Activated T-cell treated with anti-CD3 and anti-CD28 coated beads, Interleukin-2, amount 50 U/mL, for 24 hours (primary cell): Measurements from ENCODE around the gene HLCS.

Source experiments
- DNase-seq: peaks from one replicate; pipeline ENCODE4 v3.0.0-alpha.2; 2020
- H3K27ac Mint-ChIP-seq: 2 replicates; pipeline ENCODE4 v1.8.0; 2020; ENCODE audit warnings: mild to moderate bottlenecking, mixed read lengths
- H3K27me3 Mint-ChIP-seq: 2 replicates; pipeline ENCODE4 v1.8.0; 2020; ENCODE audit warnings: mixed read lengths
- H3K36me3 Mint-ChIP-seq: 2 replicates; pipeline ENCODE4 v1.8.0; 2020; ENCODE audit warnings: low read depth, mixed read lengths
- H3K4me1 Mint-ChIP-seq: 2 replicates; pipeline ENCODE4 v1.8.0; 2020; ENCODE audit warnings: low read depth, mixed read lengths
- H3K4me3 Mint-ChIP-seq: 2 replicates; pipeline ENCODE4 v1.8.0; 2020; ENCODE audit warnings: mild to moderate bottlenecking, moderate library complexity, mixed read lengths
- H3K9me3 Mint-ChIP-seq: 2 replicates; pipeline ENCODE4 v1.8.0; 2020; ENCODE audit warnings: mixed read lengths

Gene HLCS

DNA sequence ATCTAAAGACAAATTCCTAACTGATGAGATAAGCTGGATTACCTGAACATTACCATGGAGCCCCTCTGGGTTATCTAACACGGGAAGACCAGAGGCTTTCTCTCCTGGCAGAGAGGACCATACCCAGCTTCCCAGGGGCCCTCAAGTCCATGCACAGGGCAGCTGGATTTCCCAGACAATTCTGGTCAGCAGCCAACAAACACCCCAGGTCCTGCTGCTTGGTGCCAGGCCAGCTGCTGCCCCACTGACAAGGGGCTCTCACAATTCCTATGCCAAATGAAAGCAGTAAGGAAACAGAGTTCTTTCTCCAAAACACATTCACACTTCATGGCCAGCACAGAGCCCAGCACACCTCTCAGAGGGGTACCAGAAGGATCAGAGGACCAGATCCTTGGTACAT, 114.2 kb downstream of the HLCS start:
- no peak overlapping the region for H3K27ac Mint-ChIP-seq
- H3K27me3 Mint-ChIP-seq, result no peaks in the 10 kb centered on the region

DNA sequence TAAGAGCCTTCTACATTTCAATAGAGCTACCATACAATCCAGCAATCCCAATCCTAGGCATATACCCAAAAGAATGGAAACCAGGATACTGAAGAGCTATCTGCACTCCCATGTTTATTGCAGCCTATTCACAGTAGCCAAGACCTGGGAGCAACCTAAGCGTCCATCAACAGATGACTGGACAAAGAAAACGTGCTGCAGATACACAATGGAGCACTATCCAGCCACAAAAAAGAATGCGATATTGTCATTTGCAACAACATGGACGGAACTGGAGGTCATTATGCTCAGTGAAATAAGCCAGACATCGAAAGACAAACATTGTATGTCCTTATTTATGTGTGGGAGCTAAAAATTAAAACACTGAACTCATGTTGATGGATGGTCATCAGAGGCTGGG, 115.3 kb downstream of the HLCS start:
- Mint-ChIP-seq H3K27ac (no peak overlapping the region), H3K36me3 (no peaks in the 10 kb centered on the region), H3K4me1 (peaks cover 14% of the 10 kb centered on the region), H3K27me3 (no peaks in the 10 kb centered on the region), H3K4me3 (no peak overlapping the region), H3K9me3 (no peaks in the 10 kb centered on the region)
- no peak for DNase-seq

More for the DNA sequence above, 114.2 kb downstream of the HLCS start:
- Mint-ChIP-seq H3K36me3 (no peaks in the 10 kb centered on the region), H3K9me3 (no peaks in the 10 kb centered on the region), H3K4me1 (peaks cover 14% of the 10 kb centered on the region), H3K4me3 (no peak overlapping the region)
- no peak for DNase-seq

DNA sequence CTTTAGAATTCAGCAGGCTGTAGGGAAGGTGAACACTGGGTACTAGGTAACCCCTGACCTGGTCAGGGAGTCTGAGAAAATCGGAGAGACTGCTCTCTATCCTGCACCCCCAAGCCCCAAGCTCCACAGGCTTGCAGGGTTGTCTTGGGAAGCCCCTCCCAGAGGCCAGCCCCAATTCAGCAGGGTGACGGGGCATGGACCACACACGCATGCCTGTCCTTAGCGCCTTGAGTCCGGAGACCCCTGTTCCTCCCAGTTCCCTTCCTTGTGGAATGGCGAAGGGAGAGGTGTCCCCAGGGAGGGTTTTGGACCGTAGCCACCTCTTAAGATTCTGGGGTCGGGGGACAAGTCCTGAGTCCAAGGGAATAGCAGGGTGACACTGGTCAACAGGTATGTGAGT, 116.1 kb downstream of the HLCS start:
- DNase-seq, result no peak
- Mint-ChIP-seq H3K27me3 (no peaks in the 10 kb centered on the region), H3K27ac (no peak overlapping the region), H3K9me3 (no peaks in the 10 kb centered on the region), H3K4me3 (no peak overlapping the region), H3K4me1 (peaks cover 14% of the 10 kb centered on the region), H3K36me3 (no peaks in the 10 kb centered on the region)

DNA sequence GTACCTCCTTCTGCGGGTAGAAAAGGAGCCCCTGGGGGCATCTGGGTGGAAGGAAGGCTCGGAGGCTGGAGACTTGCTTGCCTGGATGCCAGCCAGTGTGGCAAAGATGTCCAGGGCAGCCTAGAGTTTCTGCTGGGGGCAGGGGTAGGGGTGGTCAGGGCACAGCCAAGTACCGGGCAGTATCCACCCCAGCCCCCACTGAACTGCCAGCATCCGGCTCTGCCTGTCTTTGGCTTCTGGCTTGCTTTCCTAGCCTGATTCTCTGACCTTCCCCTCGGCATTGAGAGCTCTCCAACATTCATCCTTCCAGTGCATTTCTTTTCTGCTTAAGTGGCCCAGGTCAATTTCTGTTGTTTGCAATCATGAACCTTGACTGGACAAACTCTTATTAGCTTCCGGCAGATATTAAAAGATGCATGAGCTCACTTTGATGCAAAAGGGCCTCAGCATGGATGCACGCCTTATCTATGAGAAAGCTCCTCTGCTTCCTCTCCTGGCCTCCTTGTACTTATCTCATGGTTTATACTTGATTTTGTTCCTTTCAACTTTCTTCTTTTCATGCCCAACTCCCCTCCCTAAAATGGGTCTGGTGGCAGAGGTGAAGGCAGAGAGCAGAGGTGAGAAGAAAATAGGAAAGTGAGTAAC, 116.9 kb downstream of the HLCS start:
- no peak for DNase-seq
- peaks cover 12% of the 10 kb centered on the region for H3K4me1 Mint-ChIP-seq
- H3K27ac Mint-ChIP-seq, result no peak overlapping the region
- H3K27me3 Mint-ChIP-seq, result no peaks in the 10 kb centered on the region
- H3K4me3 Mint-ChIP-seq, result no peak overlapping the region
- no peaks in the 10 kb centered on the region for H3K36me3 Mint-ChIP-seq
- no peaks in the 10 kb centered on the region for H3K9me3 Mint-ChIP-seq

DNA sequence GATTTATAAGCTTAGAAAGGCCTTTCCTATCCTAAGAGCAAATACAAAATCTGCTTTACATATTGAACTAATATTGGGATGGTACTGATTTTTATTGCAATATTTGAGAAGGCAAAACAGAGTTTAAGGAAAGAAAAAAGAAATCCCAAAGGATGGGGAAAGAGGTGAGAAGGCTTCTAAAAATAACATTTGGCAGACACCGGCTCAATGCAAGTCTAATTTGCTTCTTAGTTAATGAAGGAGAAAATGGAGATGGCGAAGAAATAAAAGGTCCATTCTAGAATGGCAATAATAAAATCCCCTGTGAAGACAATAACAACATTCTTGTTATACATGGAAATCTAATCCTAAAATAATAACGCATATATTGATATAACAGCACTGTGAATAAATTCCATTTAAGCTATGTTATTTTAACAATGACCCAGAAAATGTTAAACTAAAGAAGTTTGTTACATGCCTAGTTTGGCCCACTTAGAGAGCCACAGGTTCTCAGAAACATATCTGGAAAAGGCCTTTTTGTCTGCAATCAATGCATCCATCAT, 117.7 kb downstream of the HLCS start:
- Mint-ChIP-seq H3K36me3 (no peaks in the 10 kb centered on the region), H3K27me3 (no peaks in the 10 kb centered on the region), H3K4me1 (peaks cover 11% of the 10 kb centered on the region), H3K27ac (no peak overlapping the region), H3K9me3 (no peaks in the 10 kb centered on the region), H3K4me3 (no peak overlapping the region)
- no peak for DNase-seq

DNA sequence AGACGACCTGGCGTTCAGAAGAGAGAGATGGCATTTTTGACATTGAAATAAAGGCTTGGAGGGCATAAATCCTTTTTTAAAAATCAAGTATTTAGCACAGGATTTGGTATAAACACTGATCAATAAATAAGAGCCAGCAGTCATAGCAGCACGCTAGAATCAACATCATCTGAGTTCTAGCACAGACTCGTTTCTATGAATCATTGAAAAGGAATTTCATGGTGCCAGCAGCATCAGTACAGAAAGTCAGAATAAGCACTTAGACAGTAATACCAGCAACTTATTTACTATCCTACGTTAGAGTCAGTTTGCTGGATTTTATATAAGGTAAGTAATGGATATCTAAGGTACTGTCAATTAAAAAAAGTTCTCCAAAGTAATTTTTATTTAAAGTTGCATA, 119.3 kb downstream of the HLCS start:
- no peaks in the 10 kb centered on the region for H3K27me3 Mint-ChIP-seq
- no peak overlapping the region for H3K4me3 Mint-ChIP-seq
- peaks cover 1% of the 10 kb centered on the region for H3K4me1 Mint-ChIP-seq
- H3K36me3 Mint-ChIP-seq, result no peaks in the 10 kb centered on the region
- no peak overlapping the region for H3K27ac Mint-ChIP-seq
- no peaks in the 10 kb centered on the region for H3K9me3 Mint-ChIP-seq
- no peak for DNase-seq

DNA sequence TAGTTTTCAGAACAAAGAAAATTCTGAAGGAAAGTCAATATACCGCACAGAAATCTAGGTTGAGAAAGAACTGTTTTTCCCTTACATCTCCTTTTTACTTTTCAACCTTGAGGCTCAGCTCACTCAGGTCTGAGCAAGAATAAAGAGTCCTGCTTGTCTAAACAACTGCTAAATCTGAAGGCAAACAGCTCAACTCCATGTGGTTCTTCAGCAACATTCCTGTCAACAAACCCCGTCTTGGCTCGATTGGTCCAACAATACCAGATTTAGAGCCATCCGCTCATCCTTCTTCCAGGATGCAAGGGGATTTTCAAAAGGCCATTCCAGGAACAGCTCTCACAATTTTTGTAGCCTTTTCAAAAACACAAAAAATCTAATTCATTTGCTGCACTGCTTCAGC, 119.8 kb downstream of the HLCS start:
- Mint-ChIP-seq H3K36me3 (peaks cover 3% of the 10 kb centered on the region), H3K27me3 (no peaks in the 10 kb centered on the region), H3K27ac (no peak overlapping the region), H3K4me3 (no peak overlapping the region), H3K4me1 (peaks cover 1% of the 10 kb centered on the region), H3K9me3 (no peaks in the 10 kb centered on the region)
- no peak for DNase-seq

DNA sequence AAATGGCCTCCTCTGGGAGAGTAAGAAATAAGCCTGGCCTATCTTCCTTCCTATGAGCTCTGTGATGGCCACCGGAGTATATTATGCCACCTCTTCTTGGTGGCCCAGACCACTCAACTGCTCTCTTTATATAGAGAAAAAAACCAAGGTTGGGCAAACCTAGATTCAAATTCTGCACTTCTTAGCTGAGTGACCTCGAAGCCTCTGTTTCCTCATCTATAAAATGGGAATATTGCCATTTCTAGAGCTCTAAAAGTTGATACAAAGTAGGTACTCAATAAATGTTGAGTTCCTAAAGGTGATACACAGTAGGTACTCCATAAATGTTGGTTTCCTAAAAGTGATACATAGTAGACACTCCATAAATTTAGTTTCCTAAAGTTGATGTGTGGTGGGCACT, 120.7 kb downstream of the HLCS start:
- peaks cover 1% of the 10 kb centered on the region for H3K4me1 Mint-ChIP-seq
- no peaks in the 10 kb centered on the region for H3K27me3 Mint-ChIP-seq
- no peak for DNase-seq
- no peak overlapping the region for H3K4me3 Mint-ChIP-seq
- no peaks in the 10 kb centered on the region for H3K9me3 Mint-ChIP-seq
- H3K36me3 Mint-ChIP-seq, result peaks cover 3% of the 10 kb centered on the region
- H3K27ac Mint-ChIP-seq, result no peak overlapping the region

DNA sequence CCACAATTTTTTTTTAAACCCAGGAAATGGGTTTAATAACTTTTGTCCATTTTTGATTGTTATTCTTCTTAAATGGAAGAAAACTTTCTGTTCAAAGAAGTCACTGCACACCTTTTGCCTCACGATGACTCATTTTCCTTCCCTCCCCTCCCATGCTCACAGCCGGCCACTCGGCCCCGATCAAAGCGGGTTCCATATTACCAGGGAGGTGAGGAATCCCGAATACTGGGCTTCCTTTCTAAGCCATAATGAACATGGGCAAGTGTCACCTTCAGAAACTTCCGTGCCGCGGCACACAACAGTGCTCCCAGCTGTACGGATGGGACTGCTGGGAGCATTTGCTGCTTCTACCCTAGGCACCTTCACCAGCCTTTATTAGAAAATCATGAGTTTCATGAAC, 121.4 kb downstream of the HLCS start:
- DNase-seq, result no peak
- H3K9me3 Mint-ChIP-seq, result no peaks in the 10 kb centered on the region
- H3K27me3 Mint-ChIP-seq, result no peaks in the 10 kb centered on the region
- H3K27ac Mint-ChIP-seq, result no peak overlapping the region
- H3K36me3 Mint-ChIP-seq, result peaks cover 3% of the 10 kb centered on the region
- H3K4me3 Mint-ChIP-seq, result no peak overlapping the region
- H3K4me1 Mint-ChIP-seq, result no peaks in the 10 kb centered on the region

DNA sequence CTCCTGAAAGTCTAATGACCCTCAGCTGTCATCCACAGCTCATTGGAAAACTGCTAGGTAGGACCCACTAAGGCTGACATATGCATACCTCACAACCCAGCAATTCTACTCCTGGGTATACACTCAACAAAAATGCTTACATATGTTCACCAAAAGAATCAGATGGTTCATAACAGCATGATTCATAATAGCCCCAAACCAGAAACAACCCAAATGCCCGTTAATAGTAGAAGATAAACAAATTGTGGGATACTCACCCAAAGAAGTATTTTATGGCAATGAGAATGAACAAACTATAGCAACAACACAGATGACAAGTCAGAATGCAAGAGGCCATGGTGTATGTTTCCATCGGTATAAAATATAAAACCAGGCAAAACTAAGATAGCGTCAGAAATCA, 124.6 kb downstream of the HLCS start:
- H3K36me3 Mint-ChIP-seq, result peaks cover 3% of the 10 kb centered on the region
- H3K27ac Mint-ChIP-seq, result no peak overlapping the region
- H3K4me3 Mint-ChIP-seq, result no peak overlapping the region
- no peaks in the 10 kb centered on the region for H3K9me3 Mint-ChIP-seq
- DNase-seq, result no peak
- H3K27me3 Mint-ChIP-seq, result no peaks in the 10 kb centered on the region
- no peaks in the 10 kb centered on the region for H3K4me1 Mint-ChIP-seq

DNA sequence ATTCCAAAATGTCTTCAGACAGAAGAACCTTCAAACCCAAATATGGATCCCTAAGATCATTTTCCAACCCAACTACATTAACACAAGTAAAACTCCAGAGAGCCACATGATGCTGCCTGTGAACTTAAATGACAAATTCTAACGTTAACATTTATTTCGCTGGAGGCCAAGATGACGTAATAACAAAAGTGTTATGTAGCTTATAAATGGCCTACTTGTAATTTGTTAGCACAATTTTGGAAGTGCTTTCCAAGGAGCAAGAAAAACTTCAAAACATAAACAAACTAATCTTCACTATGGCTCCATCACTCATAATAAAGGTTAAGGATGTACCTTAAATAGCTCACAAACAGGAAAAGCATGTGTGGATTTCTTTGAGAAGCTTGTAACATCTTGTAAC, 126.7 kb downstream of the HLCS start:
- H3K9me3 Mint-ChIP-seq, result no peaks in the 10 kb centered on the region
- H3K4me1 Mint-ChIP-seq, result no peaks in the 10 kb centered on the region
- peaks cover 3% of the 10 kb centered on the region for H3K36me3 Mint-ChIP-seq
- DNase-seq, result no peak
- H3K4me3 Mint-ChIP-seq, result no peak overlapping the region
- no peak overlapping the region for H3K27ac Mint-ChIP-seq
- no peaks in the 10 kb centered on the region for H3K27me3 Mint-ChIP-seq

DNA sequence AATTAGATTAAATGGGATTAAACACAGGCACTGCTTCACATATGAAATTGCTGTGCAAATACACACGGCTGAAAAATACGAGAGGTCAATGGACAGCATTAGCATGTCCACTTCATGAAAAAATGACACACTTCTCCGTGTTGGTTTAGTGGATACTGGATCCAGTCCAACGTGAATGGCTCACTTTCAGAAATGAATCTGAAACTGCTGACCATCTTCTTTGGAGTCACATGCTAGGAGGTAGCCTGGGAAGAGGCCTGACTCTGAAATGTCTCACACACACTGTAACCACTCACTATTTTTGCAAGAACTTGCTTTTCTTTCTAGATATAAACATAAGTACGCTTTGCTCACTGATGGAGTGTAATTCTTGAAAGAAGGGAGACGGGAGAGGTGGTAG, 127.3 kb downstream of the HLCS start:
- no peak for DNase-seq
- Mint-ChIP-seq H3K27me3 (no peaks in the 10 kb centered on the region), H3K27ac (no peak overlapping the region), H3K36me3 (peaks cover 3% of the 10 kb centered on the region), H3K4me1 (no peaks in the 10 kb centered on the region), H3K4me3 (no peak overlapping the region), H3K9me3 (no peaks in the 10 kb centered on the region)

DNA sequence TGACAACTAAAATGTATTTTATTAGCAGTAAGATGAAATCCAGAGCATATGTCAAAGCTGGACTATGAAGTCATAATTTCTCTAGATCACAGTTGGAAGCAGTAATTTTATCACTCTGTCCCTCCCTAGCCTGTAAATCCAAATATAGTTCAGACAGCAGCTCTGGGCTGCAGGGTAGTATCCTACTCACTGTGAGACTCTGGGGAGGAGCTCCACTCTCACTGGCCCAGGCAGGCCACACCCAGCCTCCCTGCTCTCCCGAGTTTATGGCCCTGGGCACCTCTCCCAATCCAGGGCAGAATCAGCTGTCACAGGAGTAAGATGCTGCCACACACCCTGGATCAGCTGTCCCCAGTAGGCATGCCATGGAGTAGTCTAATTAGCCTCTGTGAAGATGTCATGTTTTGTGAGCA, 131.1 kb downstream of the HLCS start:
- no peak overlapping the region for H3K27ac Mint-ChIP-seq
- no peak overlapping the region for H3K4me3 Mint-ChIP-seq
- H3K27me3 Mint-ChIP-seq, result no peaks in the 10 kb centered on the region
- no peak for DNase-seq
- H3K4me1 Mint-ChIP-seq, result no peaks in the 10 kb centered on the region
- no peaks in the 10 kb centered on the region for H3K36me3 Mint-ChIP-seq
- H3K9me3 Mint-ChIP-seq, result no peaks in the 10 kb centered on the region

DNA sequence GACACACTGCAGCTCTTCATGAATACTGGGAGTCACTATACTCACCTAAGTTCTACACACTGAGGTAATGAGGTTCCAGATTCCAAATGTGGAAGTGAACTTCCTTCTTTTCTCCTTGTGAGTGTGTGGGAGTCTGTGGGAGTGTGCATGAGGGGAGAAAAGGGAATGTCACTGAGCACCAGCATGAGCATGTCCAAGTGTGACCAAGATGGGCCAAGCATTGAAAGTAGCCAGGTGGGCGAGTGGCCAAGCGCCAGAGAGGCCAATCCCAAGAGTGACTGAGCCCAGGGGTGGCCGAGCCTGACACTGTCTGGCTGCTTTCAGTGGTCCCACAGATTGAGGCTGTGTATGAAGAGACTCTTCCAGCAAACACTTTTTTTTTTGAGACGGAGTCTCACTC, 132.3 kb downstream of the HLCS start:
- no peaks in the 10 kb centered on the region for H3K27me3 Mint-ChIP-seq
- DNase-seq, result no peak
- no peaks in the 10 kb centered on the region for H3K4me1 Mint-ChIP-seq
- no peak overlapping the region for H3K27ac Mint-ChIP-seq
- H3K36me3 Mint-ChIP-seq, result no peaks in the 10 kb centered on the region
- H3K4me3 Mint-ChIP-seq, result no peak overlapping the region
- no peaks in the 10 kb centered on the region for H3K9me3 Mint-ChIP-seq

DNA sequence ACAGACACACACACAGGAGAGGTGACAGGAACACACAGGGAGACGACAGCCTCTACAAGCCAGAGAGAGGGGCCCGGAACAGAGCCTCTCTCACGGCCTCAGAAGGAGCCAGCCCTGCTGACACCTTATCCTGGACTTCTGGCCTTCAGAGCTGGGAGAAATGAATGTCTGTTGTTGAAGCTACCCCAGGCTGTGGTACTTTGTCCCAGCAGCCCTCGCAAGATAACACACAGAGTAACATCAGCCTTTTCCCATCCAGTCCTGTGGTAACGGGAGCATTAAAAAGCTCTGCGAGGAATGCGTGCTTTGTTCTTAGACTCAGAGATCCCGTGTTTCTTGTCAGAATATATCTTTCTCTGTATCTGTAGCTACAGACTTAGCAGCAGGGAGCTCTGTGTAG, 136.4 kb downstream of the HLCS start:
- H3K27ac Mint-ChIP-seq, result no peak overlapping the region
- H3K4me1 Mint-ChIP-seq, result no peaks in the 10 kb centered on the region
- no peaks in the 10 kb centered on the region for H3K27me3 Mint-ChIP-seq
- H3K4me3 Mint-ChIP-seq, result no peak overlapping the region
- no peak for DNase-seq
- peaks cover 4% of the 10 kb centered on the region for H3K36me3 Mint-ChIP-seq
- H3K9me3 Mint-ChIP-seq, result no peaks in the 10 kb centered on the region
